Endothelial cell of umbilical vein (primary cell): ENCODE data around the gene NAA30. TPM values are rescaled to one million over a fixed set of nuclear protein-coding genes. Genes with fewer than 3 reads are reported as not detected.

Source experiments
- BruUV-seq: library from RNA; stranded (reverse); fragments of 400-500 nt; replicated peaks from 2 replicates; lab custom pipeline; 2021; lab: Mats Ljungman, UMichigan
- CTCF ChIA-PET: fragments of 300-600, 350-600 bp; sonication (Branson Sonifier 250); formaldehyde crosslinking; loops from one replicate; lab custom pipeline; 2021; ENCODE audit warnings: antibody characterized with exemption, inconsistent platforms; lab: Charles Lee
- POLR2A ChIA-PET: fragments of 300-600, 350-600 bp; sonication (Branson Sonifier 250); formaldehyde crosslinking; loops from one replicate; lab custom pipeline; 2021; ENCODE audit warnings: antibody characterized with exemption, inconsistent platforms; lab: Charles Lee
- DNase-seq: peaks from one replicate; pipeline ENCODE4 v3.0.0-alpha.2; 2011; ENCODE audit warnings: low read depth, low spot score
- FAIRE-seq: peaks from 2 replicates; lab custom pipeline; 2011; peaks lifted over from hg19 to GRCh38; lab: Jason Lieb, UNC
- H2AFZ ChIP-seq: 2 replicates; pipeline ENCODE4 v1.6.0; 2012; ENCODE audit warnings: low read depth, low read length, control low read depth, inconsistent platforms
- H3K27ac ChIP-seq: 2 replicates; pipeline ENCODE4 v1.5.1; 2011; ENCODE audit warnings: low read depth, mild to moderate bottlenecking, control low read depth, low read length, moderate library complexity; ENCODE audit not compliant: insufficient read depth
- H3K27me3 ChIP-seq, 2 experiments: 2 replicates each; pipeline versions ENCODE4 v1.6.0 to v1.6.1; 2011; ENCODE audit warnings: low read length in 2 of 2, mixed read lengths in 1 of 2; ENCODE audit not compliant: control insufficient read depth in 2 of 2, insufficient read depth in 2 of 2
- H3K36me3 ChIP-seq, 2 experiments: 2 replicates in 1 of 2; 3 replicates in 1 of 2; pipeline ENCODE4 v1.5.1; 2011; ENCODE audit warnings: low read length in 2 of 2, mild to moderate bottlenecking in 1 of 2, moderate library complexity in 1 of 2; ENCODE audit not compliant: control insufficient read depth in 2 of 2, insufficient read depth in 2 of 2; ENCODE audit errors: extremely low read depth in 1 of 2
- H3K4me1 ChIP-seq: 3 replicates; pipeline ENCODE4 v1.5.1; 2011; ENCODE audit warnings: mild to moderate bottlenecking, low read length; ENCODE audit not compliant: control insufficient read depth, insufficient read depth; ENCODE audit errors: extremely low read depth
- H3K4me2 ChIP-seq: 2 replicates; pipeline ENCODE4 v1.6.1; 2011; ENCODE audit warnings: low read length, control low read depth, mixed read lengths; ENCODE audit not compliant: insufficient read depth
- H3K4me3 ChIP-seq, 3 experiments: fragments of 200-600 bp in 1 of 3; sonication (generic), shearing (Covaris generic) in 1 of 3; replicated peaks in 1 of 3; 2 replicates each; pipeline ENCODE4 v1.5.1; 2011 to 2016; ENCODE audit warnings: control low read depth in 3 of 3, low read length in 3 of 3, mild to moderate bottlenecking in 2 of 3, inconsistent platforms in 1 of 3, low read depth in 1 of 3, moderate library complexity in 1 of 3; ENCODE audit not compliant: insufficient read depth in 1 of 3
- H3K79me2 ChIP-seq: 2 replicates; pipeline ENCODE4 v1.6.0; 2012; ENCODE audit warnings: low read length, inconsistent platforms; ENCODE audit not compliant: control insufficient read depth, insufficient read depth
- H3K9ac ChIP-seq: replicated peaks from 2 replicates; pipeline ENCODE3; 2011; ENCODE audit warnings: low read length, control low read depth; ENCODE audit not compliant: insufficient read depth; ENCODE audit errors: extremely low read depth
- H3K9me1 ChIP-seq: replicated peaks from 3 replicates; pipeline ENCODE4 v1.6.0; 2011; ENCODE audit warnings: mild to moderate bottlenecking, low read length; ENCODE audit not compliant: control insufficient read depth, insufficient read depth; ENCODE audit errors: extremely low read depth
- H3K9me3 ChIP-seq: replicated peaks from 2 replicates; pipeline ENCODE4 v1.5.1; 2012; ENCODE audit warnings: low read length, inconsistent platforms; ENCODE audit not compliant: control insufficient read depth, insufficient read depth
- H4K20me1 ChIP-seq: replicated peaks from 2 replicates; pipeline ENCODE3; 2011; ENCODE audit warnings: mild to moderate bottlenecking, low read length; ENCODE audit not compliant: control insufficient read depth, insufficient read depth; ENCODE audit errors: extremely low read depth
- CTCF ChIP-seq, 2 donors: IDR thresholded peaks; 1 replicate in 1 of 2; 2 replicates in 1 of 2; pipeline ENCODE4 v1.5.1; 2011; ENCODE audit warnings: low read length in 2 of 2, mild to moderate bottlenecking in 2 of 2, moderate library complexity in 2 of 2, control low read depth in 1 of 2, inconsistent platforms in 1 of 2, low read depth in 1 of 2; ENCODE audit not compliant: insufficient read depth in 1 of 2; ENCODE audit errors: extremely low read depth in 1 of 2
- EZH2 ChIP-seq: IDR thresholded peaks from 2 replicates; pipeline ENCODE4 v1.6.1; 2012; ENCODE audit warnings: borderline replicate concordance, low read depth, mild to moderate bottlenecking, moderate library complexity, low read length, inconsistent platforms; ENCODE audit not compliant: severe bottlenecking
- FOS ChIP-seq: IDR thresholded peaks from 2 replicates; pipeline ENCODE4 v1.6.1; 2011; ENCODE audit warnings: mild to moderate bottlenecking, low read length, moderate library complexity, borderline replicate concordance; ENCODE audit not compliant: insufficient read depth
- GATA2 ChIP-seq: IDR thresholded peaks from 2 replicates; pipeline ENCODE4 v1.7.0; 2011; ENCODE audit warnings: low read depth, mild to moderate bottlenecking, moderate library complexity, mixed read lengths, low read length; ENCODE audit not compliant: insufficient read length, insufficient read depth
- JUN ChIP-seq: IDR thresholded peaks from 2 replicates; pipeline ENCODE4 v1.6.1; 2011; ENCODE audit warnings: borderline replicate concordance, low read depth; ENCODE audit not compliant: insufficient read length, insufficient read depth
- MAX ChIP-seq: IDR thresholded peaks from 2 replicates; pipeline ENCODE4 v1.6.1; 2011; ENCODE audit not compliant: insufficient read depth, insufficient read length
- MYC ChIP-seq: IDR thresholded peaks from one replicate; pipeline ENCODE4 v1.6.1; 2011; ENCODE audit warnings: mild to moderate bottlenecking, low read depth, low read length
- POLR2A ChIP-seq: IDR thresholded peaks from 2 replicates; pipeline ENCODE4 v1.6.1; 2012; ENCODE audit warnings: low read depth, mild to moderate bottlenecking, control low read depth, low read length
- POLR2AphosphoS5 ChIP-seq: IDR thresholded peaks from 2 replicates; pipeline ENCODE4 v1.6.1; 2012; ENCODE audit warnings: low read depth, mild to moderate bottlenecking, control low read depth, low read length, moderate library complexity; ENCODE audit not compliant: insufficient read depth
- dilution Hi-C: fragments of 300-500 bp; cut with MboI; formaldehyde crosslinking; loops from one replicate; pipeline ENCODE4 v1.15.0; 2019; ENCODE audit warnings: low sequenced_read_pairs; ENCODE audit not compliant: extremely low pct_ligation_motif_present
- intact Hi-C: fragments of 100-400 bp; cut with micrococcal nuclease; formaldehyde crosslinking; loops from one replicate; pipeline ENCODE4 v1.10.0; 2022
- polyA plus RNA-seq, 4 experiments: library from polyadenylated mRNA; depleted of rRNA in 3 of 4; stranded (reverse) in 3 of 4; unstranded in 1 of 4; fragments of >200 nt; gene quantifications; 2 replicates each; pipeline versions ENCODE4 v1.2.1 to v1.2.3, GENCODE V29; 2011 to 2012; ENCODE audit warnings: missing spikeins in 1 of 4
- total RNA-seq: library from RNA; stranded (reverse); gene quantifications from 2 replicates; pipeline ENCODE4 v1.2.3, GENCODE V29; 2021

NAA30 gene
- total and polyA plus RNA-seq, 2 donors (not counting 3 experiments of a cell fraction or from before 2014, with no cell fraction given): 5.4 to 21.8 TPM

GRCh38 chr14:57400556-57401494 lies 10.4 kb downstream of the NAA30 start:
- Histone ChIP-seq H3K79me2 (peaks cover 23% of the 10 kb centered on the region), H3K4me2 (no peak overlapping the region)
- dilution Hi-C loops: no loop called here

More at GRCh38 chr14:57400556-57401494, 10.4 kb downstream of the NAA30 start:
- H3K9me3 ChIP-seq: no peaks in the 10 kb centered on the region
- H2AFZ ChIP-seq: no peak overlapping the region
- H3K27ac ChIP-seq: no peak overlapping the region
- H3K4me1 ChIP-seq: no peaks in the 10 kb centered on the region
- POLR2A ChIA-PET: no interaction called here
- intact Hi-C loops: loop anchor here (1.0 kb wide), 1 partner anchor 9 kb away; no protein-coding TSS in a partner anchor
- CTCF ChIA-PET: interaction anchor here (0.6 to 1.2 kb wide), 2 partner anchors 11 to 647 kb away, joined by 3 read pairs; no protein-coding TSS in a partner anchor
- peaks cover 5% of the 10 kb centered on the region for H4K20me1 ChIP-seq
- no peaks in the 10 kb centered on the region for H3K9me1 ChIP-seq
- TF ChIP-seq JUN (no peak), MYC (no peak), EZH2 (no peak), POLR2AphosphoS5 (no peak), GATA2 (no peak), POLR2A (no peak), CTCF (IDR thresholded peaks at IDR 0.05; ENCODE audit: extremely low read depth in 1 of 2, insufficient read depth in 1 of 2, low read depth in 1 of 2, low read length in 2 of 2) (no peak), MAX (no peak), FOS (no peak)
- DNase-seq (no peak), FAIRE-seq (no peak)
- no peaks in the 10 kb centered on the region for H3K27me3 ChIP-seq
- no peak overlapping the region for H3K4me3 ChIP-seq
- peaks cover 2 to 8% of the 10 kb centered on the region in 2 experiments for H3K36me3 ChIP-seq
- no peak overlapping the region for H3K9ac ChIP-seq
- BruUV-seq: no TSS peak
